K562 (cell line): Measurements from ENCODE around the gene RAD17. TPM values are rescaled to one million over a fixed set of nuclear protein-coding genes. Genes with fewer than 3 reads are reported as not detected.

Experiments
- CBX5 ChIP-seq: IDR thresholded peaks from 2 replicates; pipeline ENCODE4 v1.6.1; 2014; ENCODE audit warnings: low read depth, borderline replicate concordance
- HEY1 ChIP-seq: fragments of 250-450 bp; sonication (Bioruptor Pico); IDR thresholded peaks from 2 replicates; pipeline ENCODE4 v1.5.0; 2020; ENCODE audit warnings: mild to moderate bottlenecking, moderate library complexity, borderline replicate concordance
- HNRNPLL ChIP-seq: fragments of 200-400 bp; formaldehyde crosslinking; IDR thresholded peaks from 2 replicates; pipeline ENCODE4 v1.6.1; 2017; ENCODE audit warnings: low read length, low read depth, mild to moderate bottlenecking; ENCODE audit not compliant: poor library complexity, severe bottlenecking
- IRF2 ChIP-seq: sonication (generic); formaldehyde crosslinking; IDR thresholded peaks from 2 replicates; pipeline ENCODE4 v1.8.1; 2022; ENCODE audit warnings: mild to moderate bottlenecking, missing genetic modification reagents
- JUND ChIP-seq, 2 experiments: IDR thresholded peaks; 2 replicates in 1 of 2; 3 replicates in 1 of 2; pipeline ENCODE4 v1.6.1; 2011; ENCODE audit warnings: borderline replicate concordance in 2 of 2, low read depth in 2 of 2, low read length in 2 of 2, improper control_type of control experiment in 1 of 2, missing biosample characterization in 1 of 2, missing genetic modification characterization in 1 of 2, missing genetic modification reagents in 1 of 2
- MEIS2 ChIP-seq: fragments of 450-650 bp; IDR thresholded peaks from 2 replicates; pipeline ENCODE4 v1.6.1; 2014; ENCODE audit warnings: mild to moderate bottlenecking; ENCODE audit not compliant: partially characterized antibody
- NUFIP1 ChIP-seq: fragments of 450-650 bp; IDR thresholded peaks from 2 replicates; pipeline ENCODE4 v1.6.1; 2018; ENCODE audit not compliant: partially characterized antibody
- PML ChIP-seq: IDR thresholded peaks from 2 replicates; pipeline ENCODE4 v1.6.1; 2012; ENCODE audit warnings: low read length, inconsistent platforms
- SRF ChIP-seq, 2 experiments: fragments of 250-450, 450-650 bp in 1 of 2; sonication (Bioruptor Pico) in 1 of 2; sonication (generic) in 1 of 2; formaldehyde crosslinking; IDR thresholded peaks; 2 replicates each; pipeline versions ENCODE4 v1.5.0 to v1.5.1; 2020 to 2022; ENCODE audit warnings: mild to moderate bottlenecking in 1 of 2, missing genetic modification reagents in 1 of 2
- ZFP30 ChIP-seq: fragments of 250-450 bp; sonication (Bioruptor Pico); IDR thresholded peaks from 2 replicates; pipeline ENCODE4 v1.8.0; 2022; ENCODE audit warnings: moderate library complexity, mild to moderate bottlenecking, inconsistent platforms, borderline replicate concordance
- polyA plus RNA-seq, 8 experiments: library from polyadenylated mRNA; depleted of rRNA in 4 of 8; stranded (reverse) in 5 of 8; unstranded in 3 of 8; fragments of >200 nt; fragmentation: Nextera tagmentation in 2 of 8; fragmentation: Illumina TruSeq in 1 of 8; extraction: Ambion mirVana in 2 of 8; extraction: Trizol in 1 of 8; gene quantifications; 2 replicates each; pipeline versions ENCODE4 v1.2.1 to v1.2.3, GENCODE V29; 2011 to 2014; ENCODE audit warnings: inconsistent platforms in 1 of 8, missing spikeins in 1 of 8
- total RNA-seq, 7 experiments: library from RNA; depleted of rRNA in 6 of 7; stranded (reverse); fragments of >200 nt in 6 of 7; fragmentation: Illumina TruSeq in 2 of 7; extraction: Trizol in 2 of 7; gene quantifications; 2 replicates each; pipeline versions ENCODE4 v1.2.1 to v1.2.3, GENCODE V29; 2011 to 2021; ENCODE audit warnings: low replicate concordance in 1 of 7
- TF ChIP-seq, protein P1 (sequence below): fragments of 250-450 bp; sonication (Bioruptor Pico); IDR thresholded peaks from 2 replicates; pipeline ENCODE4 v1.4.0; 2020; ENCODE audit warnings: mild to moderate bottlenecking, moderate library complexity, borderline replicate concordance
- TF ChIP-seq, protein P2 (sequence below), 2 experiments: IDR thresholded peaks in 1 of 2; conservative IDR thresholded peaks in 1 of 2; 2 replicates each; pipeline ENCODE4 v1.6.1; 2016; ENCODE audit warnings: low read depth in 2 of 2, mild to moderate bottlenecking in 1 of 2, missing compliant biosample characterization in 1 of 2, missing genetic modification characterization in 1 of 2, moderate library complexity in 1 of 2
- TF ChIP-seq, protein P3 (sequence below): sonication (generic); formaldehyde crosslinking; IDR thresholded peaks from 2 replicates; pipeline ENCODE4 v1.8.0; 2023; ENCODE audit warnings: mild to moderate bottlenecking, missing genetic modification reagents
- TF ChIP-seq, protein P4 (sequence below): fragments of 250-450 bp; sonication (Bioruptor Pico); IDR thresholded peaks from 2 replicates; pipeline ENCODE4 v1.6.1; 2021; ENCODE audit warnings: mild to moderate bottlenecking
- TF ChIP-seq, protein P5 (sequence below): sonication (generic); formaldehyde crosslinking; IDR thresholded peaks from 2 replicates; pipeline ENCODE4 v1.4.0; 2020; ENCODE audit warnings: mild to moderate bottlenecking, missing genetic modification reagents

RAD17 gene
- total and polyA plus RNA-seq, 9 of the 15 experiments (the other 6 are each of a cell fraction or from before 2014, with no cell fraction given), result 21.1 to 50.1 (median 40.1) TPM

DNA sequence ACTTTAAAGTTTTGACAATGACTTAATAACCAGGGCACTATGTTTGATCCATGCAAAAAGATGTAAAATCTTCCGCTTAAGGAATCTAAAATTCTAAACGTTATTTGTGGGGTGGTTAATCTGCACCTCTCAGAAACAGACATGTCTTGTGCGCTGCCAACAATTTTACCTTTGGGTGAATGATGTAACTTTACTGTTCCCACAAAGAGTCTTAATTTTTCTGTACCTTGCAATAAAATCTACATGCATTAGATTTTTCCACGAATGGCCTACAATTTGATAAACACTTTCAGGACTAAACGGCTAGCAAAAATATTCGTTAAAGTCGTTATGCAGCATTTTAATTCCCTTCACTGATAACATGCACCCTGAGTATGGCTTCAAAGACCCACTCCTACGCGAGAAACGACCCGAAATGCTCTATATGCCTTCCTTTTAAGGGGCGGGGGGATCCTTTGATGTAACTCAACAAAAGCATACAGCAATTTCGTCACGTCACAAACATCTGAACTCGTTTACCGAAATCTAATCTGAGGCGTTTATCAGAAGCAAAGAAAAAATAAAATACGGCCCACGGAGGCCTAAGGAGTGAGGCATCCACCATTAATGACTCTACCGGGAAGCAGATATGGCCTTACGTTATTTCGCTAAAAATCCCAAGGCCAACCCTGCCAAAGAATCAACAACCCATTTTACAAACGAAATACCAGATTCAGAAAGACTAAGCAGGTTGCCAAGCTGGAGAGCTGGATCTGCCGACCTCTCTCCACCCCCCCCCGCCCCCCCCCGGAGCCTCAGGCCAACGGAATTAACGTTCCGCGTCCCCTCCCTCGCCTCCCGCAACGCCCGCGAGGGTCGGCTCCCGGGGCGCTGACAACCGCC, 919 bp upstream of the RAD17 start (continued):
- TF ChIP-seq, protein P1, sequence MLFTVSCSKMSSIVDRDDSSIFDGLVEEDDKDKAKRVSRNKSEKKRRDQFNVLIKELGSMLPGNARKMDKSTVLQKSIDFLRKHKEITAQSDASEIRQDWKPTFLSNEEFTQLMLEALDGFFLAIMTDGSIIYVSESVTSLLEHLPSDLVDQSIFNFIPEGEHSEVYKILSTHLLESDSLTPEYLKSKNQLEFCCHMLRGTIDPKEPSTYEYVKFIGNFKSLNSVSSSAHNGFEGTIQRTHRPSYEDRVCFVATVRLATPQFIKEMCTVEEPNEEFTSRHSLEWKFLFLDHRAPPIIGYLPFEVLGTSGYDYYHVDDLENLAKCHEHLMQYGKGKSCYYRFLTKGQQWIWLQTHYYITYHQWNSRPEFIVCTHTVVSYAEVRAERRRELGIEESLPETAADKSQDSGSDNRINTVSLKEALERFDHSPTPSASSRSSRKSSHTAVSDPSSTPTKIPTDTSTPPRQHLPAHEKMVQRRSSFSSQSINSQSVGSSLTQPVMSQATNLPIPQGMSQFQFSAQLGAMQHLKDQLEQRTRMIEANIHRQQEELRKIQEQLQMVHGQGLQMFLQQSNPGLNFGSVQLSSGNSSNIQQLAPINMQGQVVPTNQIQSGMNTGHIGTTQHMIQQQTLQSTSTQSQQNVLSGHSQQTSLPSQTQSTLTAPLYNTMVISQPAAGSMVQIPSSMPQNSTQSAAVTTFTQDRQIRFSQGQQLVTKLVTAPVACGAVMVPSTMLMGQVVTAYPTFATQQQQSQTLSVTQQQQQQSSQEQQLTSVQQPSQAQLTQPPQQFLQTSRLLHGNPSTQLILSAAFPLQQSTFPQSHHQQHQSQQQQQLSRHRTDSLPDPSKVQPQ (CRISPR knock-in tag), result no peak
- no peak for TF ChIP-seq HEY1 (CRISPR knock-in tag)
- TF ChIP-seq, protein P2, sequence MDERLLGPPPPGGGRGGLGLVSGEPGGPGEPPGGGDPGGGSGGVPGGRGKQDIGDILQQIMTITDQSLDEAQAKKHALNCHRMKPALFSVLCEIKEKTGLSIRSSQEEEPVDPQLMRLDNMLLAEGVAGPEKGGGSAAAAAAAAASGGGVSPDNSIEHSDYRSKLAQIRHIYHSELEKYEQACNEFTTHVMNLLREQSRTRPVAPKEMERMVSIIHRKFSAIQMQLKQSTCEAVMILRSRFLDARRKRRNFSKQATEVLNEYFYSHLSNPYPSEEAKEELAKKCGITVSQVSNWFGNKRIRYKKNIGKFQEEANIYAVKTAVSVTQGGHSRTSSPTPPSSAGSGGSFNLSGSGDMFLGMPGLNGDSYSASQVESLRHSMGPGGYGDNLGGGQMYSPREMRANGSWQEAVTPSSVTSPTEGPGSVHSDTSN (CRISPR knock-in tag; IDR thresholded peaks at IDR 0.05; ENCODE audit: low read depth), result no peak
- TF ChIP-seq, protein P2 (tag; conservative IDR thresholded peaks at IDR 0.05; ENCODE audit: low read depth), result no peak
- no peak for TF ChIP-seq PML
- TF ChIP-seq ZFP30 (CRISPR knock-in tag), result no peak
- TF ChIP-seq, protein P3, sequence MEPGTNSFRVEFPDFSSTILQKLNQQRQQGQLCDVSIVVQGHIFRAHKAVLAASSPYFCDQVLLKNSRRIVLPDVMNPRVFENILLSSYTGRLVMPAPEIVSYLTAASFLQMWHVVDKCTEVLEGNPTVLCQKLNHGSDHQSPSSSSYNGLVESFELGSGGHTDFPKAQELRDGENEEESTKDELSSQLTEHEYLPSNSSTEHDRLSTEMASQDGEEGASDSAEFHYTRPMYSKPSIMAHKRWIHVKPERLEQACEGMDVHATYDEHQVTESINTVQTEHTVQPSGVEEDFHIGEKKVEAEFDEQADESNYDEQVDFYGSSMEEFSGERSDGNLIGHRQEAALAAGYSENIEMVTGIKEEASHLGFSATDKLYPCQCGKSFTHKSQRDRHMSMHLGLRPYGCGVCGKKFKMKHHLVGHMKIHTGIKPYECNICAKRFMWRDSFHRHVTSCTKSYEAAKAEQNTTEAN (CRISPR knock-in tag), result no peak
- no peak; the same call in 1 of the 2 replicates for TF ChIP-seq JUND (IDR thresholded peaks at IDR 0.05; ENCODE audit: borderline replicate concordance, low read depth, low read length)
- 0 out of 3 replicates have a peak, but pooled peaks have one; percentile 8 for TF ChIP-seq JUND (tag; IDR thresholded peaks at IDR 0.05; ENCODE audit: borderline replicate concordance, low read depth, low read length)
- TF ChIP-seq, protein P4, sequence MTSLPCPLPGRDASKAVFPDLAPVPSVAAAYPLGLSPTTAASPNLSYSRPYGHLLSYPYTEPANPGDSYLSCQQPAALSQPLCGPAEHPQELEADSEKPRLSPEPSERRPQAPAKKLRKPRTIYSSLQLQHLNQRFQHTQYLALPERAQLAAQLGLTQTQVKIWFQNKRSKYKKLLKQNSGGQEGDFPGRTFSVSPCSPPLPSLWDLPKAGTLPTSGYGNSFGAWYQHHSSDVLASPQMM (CRISPR knock-in tag), result no peak
- TF ChIP-seq, protein P5, sequence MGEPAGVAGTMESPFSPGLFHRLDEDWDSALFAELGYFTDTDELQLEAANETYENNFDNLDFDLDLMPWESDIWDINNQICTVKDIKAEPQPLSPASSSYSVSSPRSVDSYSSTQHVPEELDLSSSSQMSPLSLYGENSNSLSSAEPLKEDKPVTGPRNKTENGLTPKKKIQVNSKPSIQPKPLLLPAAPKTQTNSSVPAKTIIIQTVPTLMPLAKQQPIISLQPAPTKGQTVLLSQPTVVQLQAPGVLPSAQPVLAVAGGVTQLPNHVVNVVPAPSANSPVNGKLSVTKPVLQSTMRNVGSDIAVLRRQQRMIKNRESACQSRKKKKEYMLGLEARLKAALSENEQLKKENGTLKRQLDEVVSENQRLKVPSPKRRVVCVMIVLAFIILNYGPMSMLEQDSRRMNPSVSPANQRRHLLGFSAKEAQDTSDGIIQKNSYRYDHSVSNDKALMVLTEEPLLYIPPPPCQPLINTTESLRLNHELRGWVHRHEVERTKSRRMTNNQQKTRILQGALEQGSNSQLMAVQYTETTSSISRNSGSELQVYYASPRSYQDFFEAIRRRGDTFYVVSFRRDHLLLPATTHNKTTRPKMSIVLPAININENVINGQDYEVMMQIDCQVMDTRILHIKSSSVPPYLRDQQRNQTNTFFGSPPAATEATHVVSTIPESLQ (CRISPR knock-in tag), result 0 out of 2 replicates have a peak, but pooled peaks have one; percentile 50
- no peak for TF ChIP-seq MEIS2
- TF ChIP-seq CBX5, result no peak
- no peak for TF ChIP-seq HNRNPLL
- TF ChIP-seq NUFIP1, result no peak
- 0 out of 4 replicates have a peak, but pooled peaks of 1 of the 2 experiments have one; percentile 39 for TF ChIP-seq SRF (CRISPR knock-in tag; IDR thresholded peaks at IDR 0.05)
- TF ChIP-seq IRF2 (CRISPR knock-in tag), result no peak
